ENCODE results near the gene GRIP1. TPM values are rescaled to one million over a fixed set of nuclear protein-coding genes. Genes with fewer than 3 reads are reported as not detected.

The GRIP1 gene
- total RNA-seq, 2 donors from 2014 or later, result 0.28 TPM; not detected in 1

DNA sequence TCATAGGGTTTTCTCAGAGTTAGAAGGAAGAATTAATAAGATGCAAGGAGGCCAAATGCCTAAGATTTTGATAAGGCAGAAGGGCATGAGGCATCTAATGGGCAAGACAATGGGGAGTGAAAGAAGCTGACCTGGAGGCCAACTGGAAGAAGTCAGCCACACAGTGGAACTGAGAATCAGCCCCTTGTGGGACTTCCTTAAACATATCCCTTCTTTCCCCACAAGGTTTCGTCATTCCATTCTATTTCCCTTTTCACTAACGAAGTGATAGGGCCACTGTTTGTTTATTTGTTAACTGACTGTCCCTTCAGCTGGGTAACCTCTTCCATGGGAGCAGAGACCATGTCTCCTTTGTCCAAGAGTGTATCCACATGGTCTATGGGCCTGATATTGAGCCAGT lies 290.4 kb downstream of the GRIP1 start:
- no peak for DNase-seq (ENCODE audit: low spot score)
- Histone ChIP-seq H3K36me3 (no peaks in the 10 kb centered on the region), H3K9me3 (no peaks in the 10 kb centered on the region), H3K27me3 (replicated peaks; ENCODE audit: insufficient read depth) (no peaks in the 10 kb centered on the region), H3K4me1 (ENCODE audit: control insufficient read depth in 1 of 2, low read depth in 2 of 2) (no peaks in the 10 kb centered on the region), H3K4me3 (no peak overlapping the region), H3K27ac (no peak overlapping the region)
- no peak for TF ChIP-seq CTCF (IDR thresholded peaks at IDR 0.05)
- no peak for ATAC-seq (ENCODE audit: insufficient number of reproducible peaks, low FRiP score, low read depth)

GRCh38 chr12:66387117-66387516 lies 291.8 kb downstream of the GRIP1 start:
- H3K9me3 ChIP-seq, result no peaks in the 10 kb centered on the region
- no peak for TF ChIP-seq CTCF (IDR thresholded peaks at IDR 0.05)
- no peak for ATAC-seq (ENCODE audit: insufficient number of reproducible peaks, low FRiP score, low read depth)
- H3K36me3 ChIP-seq, result no peaks in the 10 kb centered on the region
- no peaks in the 10 kb centered on the region for H3K27me3 ChIP-seq (replicated peaks; ENCODE audit: insufficient read depth)
- H3K4me3 ChIP-seq, result no peak overlapping the region
- no peak for DNase-seq (ENCODE audit: low spot score)
- H3K4me1 ChIP-seq (ENCODE audit: control insufficient read depth in 1 of 2, low read depth in 2 of 2), result no peaks in the 10 kb centered on the region
- no peak overlapping the region for H3K27ac ChIP-seq

- no peak for DNase-seq (ENCODE audit: low spot score)
- H3K4me3 ChIP-seq, result no peak overlapping the region
- no peaks in the 10 kb centered on the region for H3K27me3 ChIP-seq (replicated peaks; ENCODE audit: insufficient read depth)
- no peaks in the 10 kb centered on the region for H3K9me3 ChIP-seq
- H3K36me3 ChIP-seq, result no peaks in the 10 kb centered on the region
- no peak for ATAC-seq (ENCODE audit: insufficient number of reproducible peaks, low FRiP score, low read depth)
- no peak for TF ChIP-seq CTCF (IDR thresholded peaks at IDR 0.05)
- no peaks in the 10 kb centered on the region for H3K4me1 ChIP-seq (ENCODE audit: control insufficient read depth in 1 of 2, low read depth in 2 of 2)
- no peak overlapping the region for H3K27ac ChIP-seq
Measured at GRCh38 chr12:66380769-66381535, 297.9 kb downstream of the GRIP1 start.

GRCh38 chr12:66379616-66380015 lies 299.3 kb downstream of the GRIP1 start:
- H3K4me3 ChIP-seq, result no peak overlapping the region
- no peaks in the 10 kb centered on the region for H3K27me3 ChIP-seq (replicated peaks; ENCODE audit: insufficient read depth)
- DNase-seq (ENCODE audit: low spot score) (no peak), ATAC-seq (ENCODE audit: insufficient number of reproducible peaks, low FRiP score, low read depth) (no peak)
- TF ChIP-seq CTCF (IDR thresholded peaks at IDR 0.05), result no peak
- no peaks in the 10 kb centered on the region for H3K9me3 ChIP-seq
- H3K36me3 ChIP-seq, result no peaks in the 10 kb centered on the region
- H3K4me1 ChIP-seq (ENCODE audit: control insufficient read depth in 1 of 2, low read depth in 2 of 2), result no peaks in the 10 kb centered on the region
- H3K27ac ChIP-seq, result no peak overlapping the region

- ATAC-seq (ENCODE audit: insufficient number of reproducible peaks, low FRiP score, low read depth) (no peak), DNase-seq (ENCODE audit: low spot score) (no peak)
- TF ChIP-seq CTCF (IDR thresholded peaks at IDR 0.05), result no peak
- H3K27ac ChIP-seq, result no peak overlapping the region
- no peak overlapping the region for H3K4me3 ChIP-seq
- H3K27me3 ChIP-seq (replicated peaks; ENCODE audit: insufficient read depth), result no peaks in the 10 kb centered on the region
- no peaks in the 10 kb centered on the region for H3K36me3 ChIP-seq
- H3K4me1 ChIP-seq (ENCODE audit: control insufficient read depth in 1 of 2, low read depth in 2 of 2), result no peaks in the 10 kb centered on the region
- H3K9me3 ChIP-seq, result no peaks in the 10 kb centered on the region
Measured at GRCh38 chr12:66375560-66375959, 303.3 kb downstream of the GRIP1 start.

All from thoracic aorta (tissue), 2 donors.